Fibroblast of skin of left biceps (primary cell): Measurements from ENCODE around the gene TBR1.

Source experiments
- DNase-seq, 2 experiments: peaks; one replicate each; pipeline ENCODE4 v3.0.0-alpha.2; 2013; ENCODE audit warnings: low read depth in 2 of 2

Gene TBR1

GRCh38 chr2:161415034-161415986, 787 bp upstream of the TBR1 start:
- no peak for DNase-seq

- no peak for DNase-seq
Observed at GRCh38 chr2:161416708-161417437, 776 bp downstream of the TBR1 start.

GRCh38 chr2:161417438-161418274, 1.6 kb downstream of the TBR1 start:
- no peak for DNase-seq

- DNase-seq = no peak
Observed at GRCh38 chr2:161418275-161418714, 2.2 kb downstream of the TBR1 start.

GRCh38 chr2:161418715-161419637, 2.9 kb downstream of the TBR1 start:
- no peak for DNase-seq

GRCh38 chr2:161419638-161420190, 3.6 kb downstream of the TBR1 start:
- no peak for DNase-seq

GRCh38 chr2:161420406-161421074, 4.4 kb downstream of the TBR1 start:
- no peak for DNase-seq

- no peak for DNase-seq
Observed at GRCh38 chr2:161421686-161422085, 5.6 kb downstream of the TBR1 start.

GRCh38 chr2:161422816-161423403, 6.8 kb downstream of the TBR1 start:
- DNase-seq = no peak

- DNase-seq = no peak
Observed at GRCh38 chr2:161423421-161424393, 7.6 kb downstream of the TBR1 start.

GRCh38 chr2:161424394-161424769, 8.3 kb downstream of the TBR1 start:
- no peak for DNase-seq

- DNase-seq = no peak
Observed at GRCh38 chr2:161424891-161425727, 9.0 kb downstream of the TBR1 start.

GRCh38 chr2:161425728-161426454, 9.8 kb downstream of the TBR1 start:
- no peak for DNase-seq

- DNase-seq = no peak
Observed at GRCh38 chr2:161426455-161426921, 10.4 kb downstream of the TBR1 start.

- peak; percentile 10 to 14 for DNase-seq
Observed at GRCh38 chr2:161426922-161427663, 11.0 kb downstream of the TBR1 start.
